ENCODE measurements around the gene CFAP119.

DNA sequence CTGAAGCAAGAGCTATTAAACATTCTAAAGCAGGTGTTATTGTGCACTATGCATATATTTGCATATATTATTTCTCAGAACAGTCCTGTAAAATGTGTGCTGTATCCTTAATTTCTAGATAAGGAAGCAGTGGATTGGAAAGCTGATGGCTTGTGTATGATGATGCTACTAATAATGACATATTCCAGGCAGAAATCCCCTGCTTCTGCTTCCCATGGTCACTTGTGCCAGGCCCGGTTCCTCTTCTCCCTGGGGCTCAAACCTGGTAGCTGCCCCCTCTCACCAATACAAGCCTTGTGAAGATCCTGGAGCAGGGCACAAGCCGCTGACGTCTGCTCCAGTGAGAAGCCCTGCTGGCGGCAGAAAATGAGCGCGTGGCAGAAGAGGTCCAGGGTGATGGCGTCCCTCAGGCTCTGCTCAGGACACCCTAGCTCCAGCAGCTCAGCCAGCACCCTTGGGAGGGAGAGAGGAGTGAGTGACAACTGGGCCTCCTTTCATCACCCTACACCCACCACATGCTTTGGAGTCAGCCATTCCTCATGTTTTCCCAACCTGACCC, 1.8 kb downstream of the CFAP119 start:
- TF ChIP-seq, protein P1, sequence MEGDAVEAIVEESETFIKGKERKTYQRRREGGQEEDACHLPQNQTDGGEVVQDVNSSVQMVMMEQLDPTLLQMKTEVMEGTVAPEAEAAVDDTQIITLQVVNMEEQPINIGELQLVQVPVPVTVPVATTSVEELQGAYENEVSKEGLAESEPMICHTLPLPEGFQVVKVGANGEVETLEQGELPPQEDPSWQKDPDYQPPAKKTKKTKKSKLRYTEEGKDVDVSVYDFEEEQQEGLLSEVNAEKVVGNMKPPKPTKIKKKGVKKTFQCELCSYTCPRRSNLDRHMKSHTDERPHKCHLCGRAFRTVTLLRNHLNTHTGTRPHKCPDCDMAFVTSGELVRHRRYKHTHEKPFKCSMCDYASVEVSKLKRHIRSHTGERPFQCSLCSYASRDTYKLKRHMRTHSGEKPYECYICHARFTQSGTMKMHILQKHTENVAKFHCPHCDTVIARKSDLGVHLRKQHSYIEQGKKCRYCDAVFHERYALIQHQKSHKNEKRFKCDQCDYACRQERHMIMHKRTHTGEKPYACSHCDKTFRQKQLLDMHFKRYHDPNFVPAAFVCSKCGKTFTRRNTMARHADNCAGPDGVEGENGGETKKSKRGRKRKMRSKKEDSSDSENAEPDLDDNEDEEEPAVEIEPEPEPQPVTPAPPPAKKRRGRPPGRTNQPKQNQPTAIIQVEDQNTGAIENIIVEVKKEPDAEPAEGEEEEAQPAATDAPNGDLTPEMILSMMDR (IDR thresholded peaks at IDR 0.05; ENCODE audit: insufficient read depth, low read length): no peak
- TF ChIP-seq POLR2AphosphoS5 (IDR thresholded peaks at IDR 0.05; ENCODE audit: low read depth) (0 out of 2 replicates have a peak, but pooled peaks have one; percentile 7), GABPA (IDR thresholded peaks at IDR 0.05; ENCODE audit: low read depth) (no peak), SPI1 (IDR thresholded peaks at IDR 0.05; ENCODE audit: borderline replicate concordance, low read depth) (no peak)
- TF ChIP-seq, protein P2, sequence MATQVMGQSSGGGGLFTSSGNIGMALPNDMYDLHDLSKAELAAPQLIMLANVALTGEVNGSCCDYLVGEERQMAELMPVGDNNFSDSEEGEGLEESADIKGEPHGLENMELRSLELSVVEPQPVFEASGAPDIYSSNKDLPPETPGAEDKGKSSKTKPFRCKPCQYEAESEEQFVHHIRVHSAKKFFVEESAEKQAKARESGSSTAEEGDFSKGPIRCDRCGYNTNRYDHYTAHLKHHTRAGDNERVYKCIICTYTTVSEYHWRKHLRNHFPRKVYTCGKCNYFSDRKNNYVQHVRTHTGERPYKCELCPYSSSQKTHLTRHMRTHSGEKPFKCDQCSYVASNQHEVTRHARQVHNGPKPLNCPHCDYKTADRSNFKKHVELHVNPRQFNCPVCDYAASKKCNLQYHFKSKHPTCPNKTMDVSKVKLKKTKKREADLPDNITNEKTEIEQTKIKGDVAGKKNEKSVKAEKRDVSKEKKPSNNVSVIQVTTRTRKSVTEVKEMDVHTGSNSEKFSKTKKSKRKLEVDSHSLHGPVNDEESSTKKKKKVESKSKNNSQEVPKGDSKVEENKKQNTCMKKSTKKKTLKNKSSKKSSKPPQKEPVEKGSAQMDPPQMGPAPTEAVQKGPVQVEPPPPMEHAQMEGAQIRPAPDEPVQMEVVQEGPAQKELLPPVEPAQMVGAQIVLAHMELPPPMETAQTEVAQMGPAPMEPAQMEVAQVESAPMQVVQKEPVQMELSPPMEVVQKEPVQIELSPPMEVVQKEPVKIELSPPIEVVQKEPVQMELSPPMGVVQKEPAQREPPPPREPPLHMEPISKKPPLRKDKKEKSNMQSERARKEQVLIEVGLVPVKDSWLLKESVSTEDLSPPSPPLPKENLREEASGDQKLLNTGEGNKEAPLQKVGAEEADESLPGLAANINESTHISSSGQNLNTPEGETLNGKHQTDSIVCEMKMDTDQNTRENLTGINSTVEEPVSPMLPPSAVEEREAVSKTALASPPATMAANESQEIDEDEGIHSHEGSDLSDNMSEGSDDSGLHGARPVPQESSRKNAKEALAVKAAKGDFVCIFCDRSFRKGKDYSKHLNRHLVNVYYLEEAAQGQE (IDR thresholded peaks at IDR 0.05; ENCODE audit: insufficient replicate concordance, low read depth): no peak

All from HL-60 (cell line).